ENCODE results near the gene PDK2. TPM values are rescaled to one million over a fixed set of nuclear protein-coding genes. Genes with fewer than 3 reads are reported as not detected.
A peak's percentile ranks its signal among the peaks of the same experiment; 100 is the strongest.

PDK2 gene
- total RNA-seq: 10 to 100 TPM in 1 of 3 donors, 1 to 10 TPM in 2; 8.8 to 11.7 (median 9.2) TPM

DNA sequence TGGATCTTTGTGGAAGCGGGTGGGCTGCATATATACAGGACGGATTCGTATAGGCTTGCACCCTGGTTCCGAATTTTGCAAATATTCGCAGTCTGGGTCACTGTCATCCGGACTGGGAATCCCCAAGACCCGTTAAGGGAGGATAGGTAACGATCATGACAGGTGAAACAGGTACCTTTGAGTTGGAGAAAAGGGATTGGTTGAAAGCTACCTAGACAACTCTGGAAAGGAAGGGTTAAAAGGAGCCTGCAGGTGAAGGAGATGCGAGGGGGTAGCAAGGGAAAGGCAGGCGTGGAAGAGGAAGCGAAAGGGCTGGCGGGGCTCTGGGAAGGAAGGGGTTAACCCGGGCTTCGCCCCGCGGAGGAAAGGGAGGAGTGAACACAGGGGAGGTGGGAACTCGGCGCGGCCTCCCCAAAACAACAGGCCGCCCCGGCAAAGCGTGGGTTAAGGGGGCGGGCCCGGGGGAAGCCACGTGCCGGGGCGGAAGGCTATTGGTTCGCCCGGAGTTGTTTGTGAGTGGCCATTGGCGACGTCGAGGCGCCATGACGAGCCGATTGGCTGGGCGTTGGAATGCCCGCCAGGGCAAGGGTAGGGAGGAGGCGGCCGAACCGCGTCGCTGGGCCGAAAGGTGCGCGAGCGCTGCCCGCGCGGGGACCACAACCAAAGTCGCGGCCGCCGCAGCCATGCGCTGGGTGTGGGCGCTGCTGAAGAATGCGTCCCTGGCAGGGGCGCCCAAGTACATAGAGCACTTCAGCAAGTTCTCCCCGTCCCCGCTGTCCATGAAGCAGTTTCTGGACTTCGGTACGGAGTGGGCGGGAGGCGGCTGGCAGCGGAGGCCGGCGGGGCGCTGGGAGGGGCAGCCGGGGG, at the start of gene PDK2:
TSS of gene PDK2 (plus strand) at position 599 of the 867 bp plus-strand sequence. CDS start at position 684, 85 bp downstream.
- peak within 1 kb of the TSS; percentile 93 for H3K4me3 Mint-ChIP-seq
- peaks cover 3% of the 10 kb centered on the region for H3K36me3 Mint-ChIP-seq (ENCODE audit: insufficient read depth)
- DNase-seq (peak; percentile 94), ATAC-seq (peak; percentile 93 to 96)
- H3K27me3 Mint-ChIP-seq (ENCODE audit: low read depth): no peaks in the 10 kb centered on the region
- no peaks in the 10 kb centered on the region for H3K9me3 Mint-ChIP-seq
- peaks cover 27% of the 10 kb centered on the region for H3K4me1 Mint-ChIP-seq (ENCODE audit: low read depth)

DNA sequence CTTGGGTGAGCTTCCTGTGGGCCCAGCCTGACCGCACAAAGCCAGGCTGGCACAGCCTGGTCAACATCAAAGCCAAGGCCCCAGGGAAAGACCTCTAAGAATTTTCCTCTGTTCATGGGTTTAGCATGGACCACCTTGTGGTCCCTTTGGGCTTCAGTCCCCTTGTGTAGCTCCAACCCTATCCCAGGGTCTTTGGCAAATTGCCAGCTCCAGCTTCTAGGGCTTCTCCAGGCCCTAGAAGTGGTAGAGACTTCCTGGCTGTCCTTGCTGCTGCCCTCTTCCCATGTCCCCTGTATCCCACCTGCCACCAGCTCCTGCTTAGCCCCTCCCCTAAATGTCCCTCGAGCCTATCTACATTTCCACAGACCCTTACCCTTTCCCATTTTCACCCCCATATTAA, 49.0 kb upstream of the PDK2 start:
- no peaks in the 10 kb centered on the region for H3K36me3 Mint-ChIP-seq (ENCODE audit: insufficient read depth)
- DNase-seq (no peak), ATAC-seq (no peak)
- H3K27me3 Mint-ChIP-seq (ENCODE audit: low read depth): peaks cover 17% of the 10 kb centered on the region
- peaks cover 6% of the 10 kb centered on the region for H3K4me1 Mint-ChIP-seq (ENCODE audit: low read depth)
- no peaks in the 10 kb centered on the region for H3K9me3 Mint-ChIP-seq
- no peak overlapping the region for H3K4me3 Mint-ChIP-seq

- Mint-ChIP-seq H3K4me3 (no peak overlapping the region), H3K9me3 (no peaks in the 10 kb centered on the region), H3K36me3 (ENCODE audit: insufficient read depth) (no peaks in the 10 kb centered on the region), H3K4me1 (ENCODE audit: low read depth) (peaks cover 10% of the 10 kb centered on the region), H3K27me3 (ENCODE audit: low read depth) (peaks cover 17% of the 10 kb centered on the region)
- ATAC-seq (no peak), DNase-seq (no peak)
Measured at GRCh38 chr17:50046667-50047066, 48.5 kb upstream of the PDK2 start.

GRCh38 chr17:50047083-50047482, 48.1 kb upstream of the PDK2 start:
- H3K36me3 Mint-ChIP-seq (ENCODE audit: insufficient read depth): no peaks in the 10 kb centered on the region
- peaks cover 14% of the 10 kb centered on the region for H3K27me3 Mint-ChIP-seq (ENCODE audit: low read depth)
- no peak overlapping the region for H3K4me3 Mint-ChIP-seq
- no peak for ATAC-seq
- no peak for DNase-seq
- peaks cover 10% of the 10 kb centered on the region for H3K4me1 Mint-ChIP-seq (ENCODE audit: low read depth)
- H3K9me3 Mint-ChIP-seq: no peaks in the 10 kb centered on the region

GRCh38 chr17:50047488-50048126, 47.5 kb upstream of the PDK2 start:
- no peak for ATAC-seq

GRCh38 chr17:50048146-50048720, 46.9 kb upstream of the PDK2 start:
- Mint-ChIP-seq H3K36me3 (ENCODE audit: insufficient read depth) (no peaks in the 10 kb centered on the region), H3K4me3 (no peak overlapping the region), H3K4me1 (ENCODE audit: low read depth) (peaks cover 10% of the 10 kb centered on the region), H3K9me3 (no peaks in the 10 kb centered on the region), H3K27me3 (ENCODE audit: low read depth) (peaks cover 10% of the 10 kb centered on the region)
- ATAC-seq: no peak
- no peak for DNase-seq

More at GRCh38 chr17:50047488-50048126, 47.5 kb upstream of the PDK2 start:
- DNase-seq: no peak
- no peaks in the 10 kb centered on the region for H3K9me3 Mint-ChIP-seq
- H3K27me3 Mint-ChIP-seq (ENCODE audit: low read depth): peaks cover 13% of the 10 kb centered on the region
- peaks cover 10% of the 10 kb centered on the region for H3K4me1 Mint-ChIP-seq (ENCODE audit: low read depth)
- no peaks in the 10 kb centered on the region for H3K36me3 Mint-ChIP-seq (ENCODE audit: insufficient read depth)
- no peak overlapping the region for H3K4me3 Mint-ChIP-seq

DNA sequence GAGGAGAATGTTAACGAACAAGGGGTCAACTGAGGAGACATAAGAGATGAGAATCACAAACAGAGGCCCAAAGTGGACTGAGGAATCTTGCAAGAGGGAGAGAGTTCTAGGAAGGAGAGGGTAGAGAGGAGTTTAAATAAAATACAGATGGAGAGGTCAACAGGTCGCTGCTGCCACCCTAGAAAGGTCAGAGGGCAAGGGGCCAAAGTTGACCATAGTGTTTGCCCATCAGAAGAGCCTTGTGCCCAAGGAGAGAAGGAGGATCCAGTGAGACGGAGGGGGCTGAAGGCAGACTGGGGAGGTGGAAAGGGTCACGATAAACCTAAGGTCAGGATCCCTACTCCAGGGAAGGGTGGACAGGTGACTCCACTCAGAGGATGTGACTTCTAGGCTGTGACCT, 46.2 kb upstream of the PDK2 start:
- no peaks in the 10 kb centered on the region for H3K9me3 Mint-ChIP-seq
- H3K36me3 Mint-ChIP-seq (ENCODE audit: insufficient read depth): no peaks in the 10 kb centered on the region
- ATAC-seq (no peak), DNase-seq (no peak)
- H3K27me3 Mint-ChIP-seq (ENCODE audit: low read depth): peaks cover 9% of the 10 kb centered on the region
- H3K4me3 Mint-ChIP-seq: no peak overlapping the region
- peaks cover 10% of the 10 kb centered on the region for H3K4me1 Mint-ChIP-seq (ENCODE audit: low read depth)

- peaks cover 10% of the 10 kb centered on the region for H3K4me1 Mint-ChIP-seq (ENCODE audit: low read depth)
Measured at GRCh38 chr17:50049636-50050035, 45.5 kb upstream of the PDK2 start.

GRCh38 chr17:50050431-50051032, 44.6 kb upstream of the PDK2 start:
- no peak for DNase-seq
- peaks cover 4% of the 10 kb centered on the region for H3K27me3 Mint-ChIP-seq (ENCODE audit: low read depth)
- H3K36me3 Mint-ChIP-seq (ENCODE audit: insufficient read depth): no peaks in the 10 kb centered on the region
- H3K9me3 Mint-ChIP-seq: no peaks in the 10 kb centered on the region
- H3K4me1 Mint-ChIP-seq (ENCODE audit: low read depth): peaks cover 16% of the 10 kb centered on the region
- ATAC-seq: no peak
- no peak overlapping the region for H3K4me3 Mint-ChIP-seq

More at GRCh38 chr17:50049636-50050035, 45.5 kb upstream of the PDK2 start:
- ATAC-seq (no peak), DNase-seq (no peak)
- H3K4me3 Mint-ChIP-seq: no peak overlapping the region
- H3K36me3 Mint-ChIP-seq (ENCODE audit: insufficient read depth): no peaks in the 10 kb centered on the region
- peaks cover 6% of the 10 kb centered on the region for H3K27me3 Mint-ChIP-seq (ENCODE audit: low read depth)
- H3K9me3 Mint-ChIP-seq: no peaks in the 10 kb centered on the region

DNA sequence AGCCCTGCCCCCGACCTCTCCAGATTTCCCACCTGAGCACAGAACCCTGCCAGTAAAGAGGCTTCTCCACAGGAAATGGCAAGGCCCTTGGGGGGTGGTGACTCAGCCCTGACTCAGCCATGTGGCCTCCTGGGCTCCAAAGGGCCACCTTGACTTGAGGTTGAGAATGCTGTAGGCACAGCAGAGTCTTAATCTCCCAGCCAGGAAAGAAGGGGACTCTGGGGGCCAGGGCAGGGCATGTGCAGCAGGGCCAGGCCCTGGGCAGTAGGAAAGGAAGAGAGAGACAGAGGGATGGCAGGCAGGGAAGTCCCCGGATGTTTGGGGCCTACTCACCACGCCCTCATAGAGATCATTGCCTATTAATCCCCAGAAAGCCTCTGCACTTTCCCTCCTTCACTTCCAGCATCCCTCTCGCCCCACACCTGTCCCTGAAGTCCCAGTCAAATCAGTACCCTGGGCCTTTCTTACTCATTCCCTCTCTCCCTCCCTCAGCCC, 44.0 kb upstream of the PDK2 start:
- H3K9me3 Mint-ChIP-seq: no peaks in the 10 kb centered on the region
- H3K27me3 Mint-ChIP-seq (ENCODE audit: low read depth): peaks cover 3% of the 10 kb centered on the region
- no peak overlapping the region for H3K4me3 Mint-ChIP-seq
- peaks cover 16% of the 10 kb centered on the region for H3K4me1 Mint-ChIP-seq (ENCODE audit: low read depth)
- no peaks in the 10 kb centered on the region for H3K36me3 Mint-ChIP-seq (ENCODE audit: insufficient read depth)
- ATAC-seq (peak; percentile 67 to 76), DNase-seq (peak; percentile 54)

GRCh38 chr17:50051606-50052005, 43.5 kb upstream of the PDK2 start:
- Mint-ChIP-seq H3K4me1 (ENCODE audit: low read depth) (peaks cover 16% of the 10 kb centered on the region), H3K9me3 (no peaks in the 10 kb centered on the region), H3K4me3 (no peak overlapping the region), H3K36me3 (ENCODE audit: insufficient read depth) (no peaks in the 10 kb centered on the region), H3K27me3 (ENCODE audit: low read depth) (peaks cover 3% of the 10 kb centered on the region)
- DNase-seq (no peak), ATAC-seq (no peak)

DNA sequence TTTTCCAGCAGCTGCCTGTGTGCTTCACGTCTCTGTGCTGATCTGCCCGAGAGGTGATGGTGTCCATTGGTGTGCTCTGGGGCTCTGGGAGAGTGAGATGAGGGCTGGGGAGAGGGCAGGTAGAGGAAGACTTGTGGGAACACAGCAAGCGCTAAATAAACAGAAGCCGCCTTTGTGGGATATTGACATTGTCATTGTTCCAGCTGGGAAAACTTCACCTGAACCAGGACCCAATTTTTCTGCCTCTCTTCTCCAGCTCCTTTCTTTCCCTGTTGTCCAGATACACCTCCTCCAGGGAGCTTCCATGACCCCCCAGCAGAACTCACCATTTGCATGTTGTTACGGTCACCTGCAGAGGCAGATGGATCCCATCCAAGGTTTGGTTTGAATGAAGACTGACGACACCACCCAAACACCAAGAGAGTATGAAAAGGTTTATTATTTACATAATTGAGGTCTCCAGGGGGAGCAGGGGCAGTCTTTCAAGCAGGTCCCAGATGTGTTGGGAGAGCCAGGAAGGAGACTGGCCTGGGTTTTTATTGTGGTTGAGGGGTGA, 42.8 kb upstream of the PDK2 start:
- no peak for DNase-seq
- no peak overlapping the region for H3K4me3 Mint-ChIP-seq
- peaks cover 3% of the 10 kb centered on the region for H3K27me3 Mint-ChIP-seq (ENCODE audit: low read depth)
- H3K36me3 Mint-ChIP-seq (ENCODE audit: insufficient read depth): no peaks in the 10 kb centered on the region
- peaks cover 23% of the 10 kb centered on the region for H3K4me1 Mint-ChIP-seq (ENCODE audit: low read depth)
- no peaks in the 10 kb centered on the region for H3K9me3 Mint-ChIP-seq
- no peak for ATAC-seq

- no peak for DNase-seq
- no peak for ATAC-seq
- Mint-ChIP-seq H3K27me3 (ENCODE audit: low read depth) (peaks cover 3% of the 10 kb centered on the region), H3K4me1 (ENCODE audit: low read depth) (peaks cover 27% of the 10 kb centered on the region), H3K9me3 (no peaks in the 10 kb centered on the region), H3K4me3 (no peak overlapping the region), H3K36me3 (ENCODE audit: insufficient read depth) (no peaks in the 10 kb centered on the region)
Measured at GRCh38 chr17:50052822-50053653, 42.1 kb upstream of the PDK2 start.

All from activated T-cell treated with anti-CD3 and anti-CD28 coated beads, Interleukin-2, amount 50 U/mL, for 4 hours (primary cell).